OCI-LY1 (cell line): ENCODE results near the gene SCFD1.
A peak's percentile ranks its signal among the peaks of the same experiment; 100 is the strongest.

ENCODE experiments used
- H2AFZ ChIP-seq: fragments of 200-600 bp; sonication (generic), shearing (Covaris generic); 2 replicates; pipeline ENCODE4 v1.6.0; 2014; ENCODE audit warnings: antibody characterized with exemption, mild to moderate bottlenecking, low read length
- H3F3A ChIP-seq: fragments of 200-600 bp; sonication (generic), shearing (Covaris generic); 2 replicates; pipeline ENCODE4 v1.6.0; 2014; ENCODE audit warnings: mild to moderate bottlenecking, antibody characterized with exemption, low read length, moderate library complexity; ENCODE audit not compliant: insufficient read depth
- H3K27ac ChIP-seq: fragments of 200-600 bp; sonication (generic); 2 replicates; pipeline ENCODE4 v1.5.1; 2014; ENCODE audit warnings: low read length, mixed run types, mild to moderate bottlenecking, low read depth; ENCODE audit not compliant: poor library complexity, severe bottlenecking
- H3K27me3 ChIP-seq: fragments of 200-600 bp; sonication (generic); 2 replicates; pipeline ENCODE4 v1.6.0; 2014; ENCODE audit warnings: antibody characterized with exemption, mild to moderate bottlenecking, low read length, moderate library complexity; ENCODE audit not compliant: insufficient read depth
- H3K36me3 ChIP-seq: fragments of 200-600 bp; sonication (generic); 2 replicates; pipeline ENCODE4 v1.6.1; 2014; ENCODE audit warnings: mild to moderate bottlenecking, antibody characterized with exemption, low read length, moderate library complexity, mixed read lengths; ENCODE audit not compliant: insufficient read depth
- H3K4me1 ChIP-seq: fragments of 200-600 bp; sonication (generic); 2 replicates; pipeline ENCODE4 v1.5.1; 2014; ENCODE audit warnings: mild to moderate bottlenecking, low read length, moderate library complexity; ENCODE audit not compliant: insufficient read depth, severe bottlenecking
- H3K4me2 ChIP-seq: fragments of 200-600 bp; sonication (generic), shearing (Covaris generic); 2 replicates; pipeline ENCODE4 v1.6.1; 2014; ENCODE audit warnings: low read length
- H3K4me3 ChIP-seq: fragments of 200-600 bp; sonication (generic); 2 replicates; pipeline ENCODE4 v1.5.1; 2014; ENCODE audit warnings: low read length, low read depth, mild to moderate bottlenecking, mixed read lengths; ENCODE audit not compliant: poor library complexity, severe bottlenecking
- H3K79me2 ChIP-seq: fragments of 200-600 bp; shearing (Covaris generic); 2 replicates; pipeline ENCODE4 v1.6.1; 2016; ENCODE audit warnings: mixed run types, low read length, mixed read lengths; ENCODE audit not compliant: insufficient read depth
- H3K9ac ChIP-seq: fragments of 200-600 bp; sonication (generic), shearing (Covaris generic); 2 replicates; pipeline ENCODE4 v1.6.1; 2014; ENCODE audit warnings: mild to moderate bottlenecking, low read length, mixed read lengths
- H3K9me2 ChIP-seq: fragments of 200-600 bp; sonication (generic), shearing (Covaris generic); 2 replicates; pipeline ENCODE4 v1.6.1; 2014; ENCODE audit warnings: low read depth, mild to moderate bottlenecking, low read length, mixed read lengths
- H3K9me3 ChIP-seq: fragments of 200-600 bp; shearing (Covaris generic); 2 replicates; pipeline ENCODE4 v1.6.1; 2014; ENCODE audit warnings: low read length, mixed read lengths
- H4K20me1 ChIP-seq: fragments of 200-600 bp; sonication (generic), shearing (Covaris generic); 2 replicates; pipeline ENCODE4 v1.6.0; 2016; ENCODE audit warnings: mild to moderate bottlenecking, low read length; ENCODE audit not compliant: insufficient read depth
- EZH2 ChIP-seq: fragments of 200-600 bp; sonication (generic), shearing (Covaris generic); IDR thresholded peaks from 2 replicates; pipeline ENCODE4 v1.8.0; 2017; ENCODE audit warnings: borderline replicate concordance, mixed run types, mild to moderate bottlenecking, antibody characterized with exemption, low read length, moderate library complexity, mixed read lengths
- TF ChIP-seq, protein P1 (sequence below): fragments of 200-600 bp; sonication (generic), shearing (Covaris generic); IDR thresholded peaks from 2 replicates; pipeline ENCODE4 v1.5.1; 2017; ENCODE audit warnings: mild to moderate bottlenecking, antibody characterized with exemption, low read length, moderate library complexity, mixed read lengths

Gene SCFD1, protein sequence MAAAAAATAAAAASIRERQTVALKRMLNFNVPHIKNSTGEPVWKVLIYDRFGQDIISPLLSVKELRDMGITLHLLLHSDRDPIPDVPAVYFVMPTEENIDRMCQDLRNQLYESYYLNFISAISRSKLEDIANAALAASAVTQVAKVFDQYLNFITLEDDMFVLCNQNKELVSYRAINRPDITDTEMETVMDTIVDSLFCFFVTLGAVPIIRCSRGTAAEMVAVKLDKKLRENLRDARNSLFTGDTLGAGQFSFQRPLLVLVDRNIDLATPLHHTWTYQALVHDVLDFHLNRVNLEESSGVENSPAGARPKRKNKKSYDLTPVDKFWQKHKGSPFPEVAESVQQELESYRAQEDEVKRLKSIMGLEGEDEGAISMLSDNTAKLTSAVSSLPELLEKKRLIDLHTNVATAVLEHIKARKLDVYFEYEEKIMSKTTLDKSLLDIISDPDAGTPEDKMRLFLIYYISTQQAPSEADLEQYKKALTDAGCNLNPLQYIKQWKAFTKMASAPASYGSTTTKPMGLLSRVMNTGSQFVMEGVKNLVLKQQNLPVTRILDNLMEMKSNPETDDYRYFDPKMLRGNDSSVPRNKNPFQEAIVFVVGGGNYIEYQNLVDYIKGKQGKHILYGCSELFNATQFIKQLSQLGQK

DNA sequence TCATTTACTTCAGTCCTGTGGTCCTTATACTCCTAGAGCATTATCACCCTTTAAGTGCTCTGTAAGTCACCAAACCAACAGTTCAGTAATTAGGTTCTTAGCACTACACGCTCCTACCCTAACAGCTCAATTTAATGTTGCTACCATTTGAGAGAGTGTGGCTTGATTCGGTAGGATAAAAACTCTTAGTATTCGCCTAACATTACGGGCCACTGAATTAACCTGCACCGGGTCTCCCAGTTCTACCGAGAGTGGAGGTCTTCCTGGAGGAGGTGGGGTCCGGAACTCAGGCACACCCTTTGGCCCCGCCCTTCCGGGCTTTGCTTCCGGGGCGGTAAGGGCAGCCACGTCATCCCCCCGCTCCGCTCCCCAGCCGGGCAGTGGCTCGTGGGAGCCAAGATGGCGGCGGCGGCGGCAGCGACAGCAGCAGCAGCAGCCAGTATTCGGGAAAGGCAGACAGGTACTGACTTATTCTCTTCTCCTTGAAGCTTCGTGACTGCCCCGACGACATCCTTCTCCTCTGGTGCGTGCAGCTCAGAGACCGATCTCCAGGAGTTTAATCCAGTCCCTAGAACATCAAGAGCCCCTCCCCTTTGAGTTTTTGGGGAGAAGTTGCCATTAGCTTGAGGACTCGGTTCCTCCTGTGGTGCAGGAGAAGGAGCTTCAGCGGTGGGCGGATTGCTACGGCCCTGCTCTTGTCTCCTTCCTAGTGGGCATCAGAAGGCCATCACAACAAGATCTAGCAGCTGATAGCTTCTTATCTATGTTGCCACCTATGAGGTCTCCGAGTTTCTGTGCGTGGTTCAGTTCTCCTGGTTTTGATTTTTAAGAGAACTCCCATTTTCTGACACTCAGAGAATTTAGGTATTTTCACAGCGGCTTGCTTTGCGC, at the start of gene SCFD1:
TSS of gene SCFD1 (plus strand) at position 380 of the 891 bp plus-strand sequence. CDS start at position 400, 20 bp downstream.
- Histone ChIP-seq H3K79me2 (peaks cover 49% of the 10 kb centered on the region), H4K20me1 (no peaks in the 10 kb centered on the region), H3K9ac (peak within 1 kb of the TSS; percentile 85), H3K4me3 (peak within 1 kb of the TSS; percentile 76), H2AFZ (no peak within 1 kb of the TSS), H3F3A (peaks cover 9% of the 10 kb centered on the region; the same call in 1 of the 2 replicates), H3K27ac (peak within 1 kb of the TSS; percentile 74), H3K9me3 (no peaks in the 10 kb centered on the region), H3K36me3 (peaks cover 4% of the 10 kb centered on the region; the same call in 1 of the 2 replicates), H3K4me2 (peak within 1 kb of the TSS; percentile 83), H3K4me1 (peaks cover 40% of the 10 kb centered on the region), H3K9me2 (no peaks in the 10 kb centered on the region), H3K27me3 (no peaks in the 10 kb centered on the region)
- no peak for TF ChIP-seq EZH2
- TF ChIP-seq, protein P1, sequence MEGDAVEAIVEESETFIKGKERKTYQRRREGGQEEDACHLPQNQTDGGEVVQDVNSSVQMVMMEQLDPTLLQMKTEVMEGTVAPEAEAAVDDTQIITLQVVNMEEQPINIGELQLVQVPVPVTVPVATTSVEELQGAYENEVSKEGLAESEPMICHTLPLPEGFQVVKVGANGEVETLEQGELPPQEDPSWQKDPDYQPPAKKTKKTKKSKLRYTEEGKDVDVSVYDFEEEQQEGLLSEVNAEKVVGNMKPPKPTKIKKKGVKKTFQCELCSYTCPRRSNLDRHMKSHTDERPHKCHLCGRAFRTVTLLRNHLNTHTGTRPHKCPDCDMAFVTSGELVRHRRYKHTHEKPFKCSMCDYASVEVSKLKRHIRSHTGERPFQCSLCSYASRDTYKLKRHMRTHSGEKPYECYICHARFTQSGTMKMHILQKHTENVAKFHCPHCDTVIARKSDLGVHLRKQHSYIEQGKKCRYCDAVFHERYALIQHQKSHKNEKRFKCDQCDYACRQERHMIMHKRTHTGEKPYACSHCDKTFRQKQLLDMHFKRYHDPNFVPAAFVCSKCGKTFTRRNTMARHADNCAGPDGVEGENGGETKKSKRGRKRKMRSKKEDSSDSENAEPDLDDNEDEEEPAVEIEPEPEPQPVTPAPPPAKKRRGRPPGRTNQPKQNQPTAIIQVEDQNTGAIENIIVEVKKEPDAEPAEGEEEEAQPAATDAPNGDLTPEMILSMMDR, result no peak

DNA sequence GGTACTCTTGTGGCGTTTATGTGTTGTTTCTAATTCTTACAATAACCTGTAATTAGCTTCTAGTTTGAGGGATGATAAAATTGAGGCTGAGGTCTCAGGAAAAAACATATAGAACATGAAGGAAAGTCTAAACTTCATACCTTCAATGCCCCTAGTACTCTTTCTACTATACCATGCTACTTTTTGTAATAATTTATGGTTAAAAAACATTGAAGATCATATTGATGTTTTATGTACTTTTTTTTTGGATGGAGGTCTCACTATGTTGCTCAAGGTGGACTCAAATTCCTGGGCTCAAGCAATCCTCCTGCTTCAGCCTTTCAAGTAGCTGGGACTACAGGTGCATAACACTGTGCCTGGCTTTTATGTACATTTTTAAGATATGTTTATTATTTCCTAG, 49.3 kb upstream of the SCFD1 start:
- Histone ChIP-seq H3K27ac (no peak overlapping the region), H3K4me3 (no peak overlapping the region), H3K9me3 (no peaks in the 10 kb centered on the region), H3F3A (no peaks in the 10 kb centered on the region; the same call in 1 of the 2 replicates), H3K9ac (no peak overlapping the region), H3K9me2 (no peaks in the 10 kb centered on the region), H3K27me3 (no peaks in the 10 kb centered on the region), H3K4me1 (peaks cover 46% of the 10 kb centered on the region), H3K36me3 (peaks cover 26% of the 10 kb centered on the region), H2AFZ (no peak overlapping the region), H4K20me1 (no peaks in the 10 kb centered on the region), H3K4me2 (no peak overlapping the region), H3K79me2 (peaks cover 99% of the 10 kb centered on the region)
- no peak for TF ChIP-seq EZH2
- TF ChIP-seq, protein P1, result no peak

DNA sequence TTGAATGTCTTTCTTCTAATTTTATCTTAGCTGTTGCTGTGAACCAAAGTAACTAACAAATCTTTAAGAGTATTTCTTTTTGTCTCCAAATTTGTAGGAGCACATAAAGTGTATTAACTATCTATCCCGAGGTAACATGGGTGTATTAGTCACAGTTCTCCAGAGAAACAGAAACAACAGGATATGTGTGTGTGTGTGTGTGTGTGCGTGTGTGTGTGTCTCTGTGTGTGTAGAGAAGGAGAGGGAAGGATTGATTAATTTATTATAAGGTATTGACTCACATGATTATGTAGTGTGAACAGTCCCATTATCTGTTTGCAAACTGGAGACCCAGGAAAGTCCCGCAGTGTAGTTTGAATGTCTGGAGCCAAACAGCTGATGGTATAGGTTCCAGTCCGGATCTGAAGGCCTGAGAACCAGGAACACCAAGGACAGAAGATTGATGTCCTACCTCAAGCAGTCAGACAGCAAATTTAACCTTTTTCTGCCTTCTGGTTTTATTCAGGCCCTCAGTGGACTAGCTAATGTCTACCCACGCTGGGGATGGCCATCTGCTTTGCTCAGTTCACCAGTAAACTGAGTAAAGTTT, 48.8 kb upstream of the SCFD1 start:
- H3K4me1 ChIP-seq, result peaks cover 41% of the 10 kb centered on the region
- peaks cover 99% of the 10 kb centered on the region for H3K79me2 ChIP-seq
- TF ChIP-seq, protein P1, result no peak
- TF ChIP-seq EZH2, result no peak
- no peak overlapping the region for H3K27ac ChIP-seq
- H3K36me3 ChIP-seq, result peaks cover 26% of the 10 kb centered on the region
- no peak overlapping the region for H2AFZ ChIP-seq
- no peaks in the 10 kb centered on the region for H3K9me2 ChIP-seq
- no peak overlapping the region for H3K4me2 ChIP-seq
- H3F3A ChIP-seq, result no peaks in the 10 kb centered on the region
- no peaks in the 10 kb centered on the region for H3K27me3 ChIP-seq
- no peaks in the 10 kb centered on the region for H3K9me3 ChIP-seq
- H3K9ac ChIP-seq, result no peak overlapping the region
- H3K4me3 ChIP-seq, result no peak overlapping the region
- no peaks in the 10 kb centered on the region for H4K20me1 ChIP-seq
